GM23338 (cell line): Measurements from ENCODE around the gene HEXB. TPM values are rescaled to one million over a fixed set of nuclear protein-coding genes. Genes with fewer than 3 reads are reported as not detected.

Experiments
- ATAC-seq: fragments of 200-7000 bp; cut with Tn5 transposase; 3 replicates; pipeline ENCODE4 v1.9.1; 2020
- DNase-seq: peaks from one replicate; pipeline ENCODE4 v3.0.0-alpha.2; 2015; ENCODE audit warnings: low spot score
- H2AFZ ChIP-seq: fragments of 200-600 bp; sonication (generic); 2 replicates; pipeline ENCODE4 v1.8.0; 2016; ENCODE audit warnings: antibody characterized with exemption, mild to moderate bottlenecking, moderate library complexity
- H3F3A ChIP-seq: fragments of 200-600 bp; sonication (generic); replicated peaks from 2 replicates; pipeline ENCODE4 v1.8.0; 2017; ENCODE audit warnings: antibody characterized with exemption, mixed run types, low read depth
- H3K27ac ChIP-seq: fragments of 200-600 bp; sonication (generic); 2 replicates; pipeline ENCODE4 v1.6.1; 2016; ENCODE audit warnings: low read depth
- H3K27me3 ChIP-seq: fragments of 200-600 bp; sonication (generic); 2 replicates; pipeline ENCODE4 v1.8.0; 2016; ENCODE audit warnings: mild to moderate bottlenecking, mixed run types, moderate library complexity; ENCODE audit not compliant: insufficient read depth
- H3K36me3 ChIP-seq: fragments of 200-600 bp; sonication (generic); 2 replicates; pipeline ENCODE4 v1.8.0; 2016; ENCODE audit warnings: mild to moderate bottlenecking; ENCODE audit not compliant: insufficient read depth
- H3K4me1 ChIP-seq: fragments of 200-600 bp; sonication (generic); 2 replicates; pipeline ENCODE4 v1.8.0; 2016; ENCODE audit warnings: mild to moderate bottlenecking, moderate library complexity; ENCODE audit not compliant: insufficient read depth
- H3K4me2 ChIP-seq: fragments of 200-600 bp; sonication (generic); 2 replicates; pipeline ENCODE4 v1.7.1; 2017; ENCODE audit warnings: mixed run types
- H3K4me3 ChIP-seq: fragments of 200-600 bp; sonication (generic); 2 replicates; pipeline ENCODE4 v1.6.1; 2016; ENCODE audit warnings: mixed run types
- H3K79me2 ChIP-seq: fragments of 200-600 bp; sonication (generic); replicated peaks from 2 replicates; pipeline ENCODE4 v1.8.0; 2017; ENCODE audit warnings: mild to moderate bottlenecking; ENCODE audit not compliant: insufficient read depth
- H3K9me2 ChIP-seq: fragments of 200-600 bp; sonication (generic); 2 replicates; pipeline ENCODE4 v1.8.0; 2017; ENCODE audit not compliant: insufficient read depth
- H4K20me1 ChIP-seq: fragments of 200-600 bp; sonication (generic); replicated peaks from 2 replicates; pipeline ENCODE4 v1.8.0; 2017; ENCODE audit warnings: mild to moderate bottlenecking; ENCODE audit not compliant: insufficient read depth
- H3K27ac Mint-ChIP-seq: 2 replicates; pipeline ENCODE4 v1.8.0; 2020; ENCODE audit warnings: inconsistent platforms, mild to moderate bottlenecking, moderate library complexity, mixed read lengths
- H3K27me3 Mint-ChIP-seq: 3 replicates; pipeline ENCODE4 v1.8.0; 2022; ENCODE audit warnings: low read depth, mild to moderate bottlenecking, moderate library complexity, mixed read lengths, inconsistent platforms; ENCODE audit not compliant: insufficient read depth, poor library complexity
- H3K36me3 Mint-ChIP-seq: 3 replicates; pipeline ENCODE4 v1.8.0; 2021; ENCODE audit warnings: low read depth, mild to moderate bottlenecking, inconsistent platforms, moderate library complexity, mixed read lengths
- H3K4me1 Mint-ChIP-seq: 3 replicates; pipeline ENCODE4 v1.8.0; 2020; ENCODE audit warnings: mild to moderate bottlenecking, inconsistent platforms, mixed read lengths
- H3K4me3 Mint-ChIP-seq: 3 replicates; pipeline ENCODE4 v1.8.0; 2021; ENCODE audit warnings: moderate library complexity, mild to moderate bottlenecking, inconsistent platforms, mixed read lengths
- H3K9me3 Mint-ChIP-seq: 3 replicates; pipeline ENCODE4 v1.8.0; 2020; ENCODE audit warnings: moderate library complexity, mild to moderate bottlenecking, inconsistent platforms, mixed read lengths
- CREB1 ChIP-seq: fragments of 250-450 bp; sonication (Bioruptor Pico); IDR thresholded peaks from 2 replicates; pipeline ENCODE4 v1.5.0; 2020; ENCODE audit warnings: low read depth, mild to moderate bottlenecking, moderate library complexity
- EZH2 ChIP-seq: fragments of 200-600 bp; sonication (generic); IDR thresholded peaks from one replicate; pipeline ENCODE4 v1.8.0; 2017; ENCODE audit warnings: antibody characterized with exemption, mild to moderate bottlenecking, low read depth; ENCODE audit not compliant: unreplicated experiment
- EZH2phosphoT487 ChIP-seq: fragments of 200-600 bp; sonication (generic); IDR thresholded peaks from one replicate; pipeline ENCODE4 v1.8.1; 2018; ENCODE audit warnings: antibody characterized with exemption; ENCODE audit not compliant: unreplicated experiment
- JUNB ChIP-seq: IDR thresholded peaks from one replicate; pipeline ENCODE4 v1.6.1; 2016; ENCODE audit warnings: antibody characterized with exemption; ENCODE audit not compliant: unreplicated experiment
- STAT1 ChIP-seq: IDR thresholded peaks from one replicate; pipeline ENCODE4 v1.6.1; 2016; ENCODE audit warnings: antibody characterized with exemption; ENCODE audit not compliant: unreplicated experiment
- ZNF114 ChIP-seq: fragments of 250-450 bp; sonication (Bioruptor Pico); IDR thresholded peaks from 2 replicates; pipeline ENCODE4 v1.5.0; 2020; ENCODE audit warnings: mild to moderate bottlenecking, moderate library complexity
- ZNF331 ChIP-seq: fragments of 250-450 bp; sonication (Bioruptor Pico); IDR thresholded peaks from 2 replicates; pipeline ENCODE4 v1.5.0; 2020; ENCODE audit warnings: low read depth, mild to moderate bottlenecking, moderate library complexity
- polyA plus RNA-seq: library from polyadenylated mRNA; unstranded; fragments of >200 nt; fragmentation: Nextera tagmentation; extraction: Ambion mirVana; gene quantifications from 2 replicates; pipeline ENCODE4 v1.2.1, GENCODE V29; 2016
- total RNA-seq: library from RNA; depleted of rRNA; stranded (reverse); fragments of >200 nt; shearing (Covaris generic); gene quantifications from 2 replicates; pipeline ENCODE4 v1.2.3, GENCODE V29; 2014
- TF ChIP-seq, protein P1 (sequence below): IDR thresholded peaks from 2 replicates; pipeline ENCODE4 v1.6.1; 2016; ENCODE audit warnings: antibody characterized with exemption
- TF ChIP-seq, protein P2 (sequence below): IDR thresholded peaks from one replicate; pipeline ENCODE4 v1.6.1; 2018; ENCODE audit warnings: antibody characterized with exemption; ENCODE audit not compliant: unreplicated experiment
- TF ChIP-seq, protein P3 (sequence below), 2 experiments: fragments of 200-600 bp in 1 of 2; sonication (generic) in 1 of 2; conservative IDR thresholded peaks; 2 replicates each; pipeline versions ENCODE4 v1.5.1 to v1.6.1; 2016 to 2017; ENCODE audit warnings: antibody characterized with exemption in 2 of 2, low read depth in 2 of 2, mild to moderate bottlenecking in 2 of 2, moderate library complexity in 1 of 2
- TF ChIP-seq, protein P4 (sequence below): fragments of 250-450 bp; sonication (Bioruptor Pico); IDR thresholded peaks from 2 replicates; pipeline ENCODE4 v1.5.0; 2020; ENCODE audit warnings: mild to moderate bottlenecking, moderate library complexity

Gene HEXB
- total and polyA plus RNA-seq, 2 experiments from 2014 or later: 49.2 to 70.8 TPM

DNA sequence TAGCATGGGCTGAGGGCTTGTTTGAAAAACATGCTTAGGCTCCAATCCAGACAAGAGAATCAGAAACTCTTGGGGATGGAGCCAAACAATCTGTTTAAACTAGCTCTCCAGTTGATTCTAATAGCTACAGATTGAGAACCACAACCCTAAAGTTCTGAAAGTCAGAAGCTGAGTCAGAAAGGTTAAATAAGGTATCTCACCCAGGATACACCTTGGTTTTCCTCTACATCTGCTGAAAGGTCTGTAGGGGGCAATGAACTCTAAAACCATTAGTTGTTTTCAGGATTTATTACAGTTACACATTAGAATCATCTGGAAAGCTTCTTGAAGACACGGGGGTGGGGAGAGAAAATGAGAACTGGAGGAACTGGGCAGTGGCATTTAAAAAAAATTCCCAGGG is 76.2 kb downstream of the HEXB start (continued):
- TF ChIP-seq, protein P1, sequence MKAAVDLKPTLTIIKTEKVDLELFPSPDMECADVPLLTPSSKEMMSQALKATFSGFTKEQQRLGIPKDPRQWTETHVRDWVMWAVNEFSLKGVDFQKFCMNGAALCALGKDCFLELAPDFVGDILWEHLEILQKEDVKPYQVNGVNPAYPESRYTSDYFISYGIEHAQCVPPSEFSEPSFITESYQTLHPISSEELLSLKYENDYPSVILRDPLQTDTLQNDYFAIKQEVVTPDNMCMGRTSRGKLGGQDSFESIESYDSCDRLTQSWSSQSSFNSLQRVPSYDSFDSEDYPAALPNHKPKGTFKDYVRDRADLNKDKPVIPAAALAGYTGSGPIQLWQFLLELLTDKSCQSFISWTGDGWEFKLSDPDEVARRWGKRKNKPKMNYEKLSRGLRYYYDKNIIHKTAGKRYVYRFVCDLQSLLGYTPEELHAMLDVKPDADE: no peak
- TF ChIP-seq EZH2phosphoT487 (no peak), CREB1 (CRISPR knock-in tag) (no peak), EZH2 (no peak), JUNB (no peak)
- TF ChIP-seq, protein P2, sequence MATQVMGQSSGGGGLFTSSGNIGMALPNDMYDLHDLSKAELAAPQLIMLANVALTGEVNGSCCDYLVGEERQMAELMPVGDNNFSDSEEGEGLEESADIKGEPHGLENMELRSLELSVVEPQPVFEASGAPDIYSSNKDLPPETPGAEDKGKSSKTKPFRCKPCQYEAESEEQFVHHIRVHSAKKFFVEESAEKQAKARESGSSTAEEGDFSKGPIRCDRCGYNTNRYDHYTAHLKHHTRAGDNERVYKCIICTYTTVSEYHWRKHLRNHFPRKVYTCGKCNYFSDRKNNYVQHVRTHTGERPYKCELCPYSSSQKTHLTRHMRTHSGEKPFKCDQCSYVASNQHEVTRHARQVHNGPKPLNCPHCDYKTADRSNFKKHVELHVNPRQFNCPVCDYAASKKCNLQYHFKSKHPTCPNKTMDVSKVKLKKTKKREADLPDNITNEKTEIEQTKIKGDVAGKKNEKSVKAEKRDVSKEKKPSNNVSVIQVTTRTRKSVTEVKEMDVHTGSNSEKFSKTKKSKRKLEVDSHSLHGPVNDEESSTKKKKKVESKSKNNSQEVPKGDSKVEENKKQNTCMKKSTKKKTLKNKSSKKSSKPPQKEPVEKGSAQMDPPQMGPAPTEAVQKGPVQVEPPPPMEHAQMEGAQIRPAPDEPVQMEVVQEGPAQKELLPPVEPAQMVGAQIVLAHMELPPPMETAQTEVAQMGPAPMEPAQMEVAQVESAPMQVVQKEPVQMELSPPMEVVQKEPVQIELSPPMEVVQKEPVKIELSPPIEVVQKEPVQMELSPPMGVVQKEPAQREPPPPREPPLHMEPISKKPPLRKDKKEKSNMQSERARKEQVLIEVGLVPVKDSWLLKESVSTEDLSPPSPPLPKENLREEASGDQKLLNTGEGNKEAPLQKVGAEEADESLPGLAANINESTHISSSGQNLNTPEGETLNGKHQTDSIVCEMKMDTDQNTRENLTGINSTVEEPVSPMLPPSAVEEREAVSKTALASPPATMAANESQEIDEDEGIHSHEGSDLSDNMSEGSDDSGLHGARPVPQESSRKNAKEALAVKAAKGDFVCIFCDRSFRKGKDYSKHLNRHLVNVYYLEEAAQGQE: no peak

DNA sequence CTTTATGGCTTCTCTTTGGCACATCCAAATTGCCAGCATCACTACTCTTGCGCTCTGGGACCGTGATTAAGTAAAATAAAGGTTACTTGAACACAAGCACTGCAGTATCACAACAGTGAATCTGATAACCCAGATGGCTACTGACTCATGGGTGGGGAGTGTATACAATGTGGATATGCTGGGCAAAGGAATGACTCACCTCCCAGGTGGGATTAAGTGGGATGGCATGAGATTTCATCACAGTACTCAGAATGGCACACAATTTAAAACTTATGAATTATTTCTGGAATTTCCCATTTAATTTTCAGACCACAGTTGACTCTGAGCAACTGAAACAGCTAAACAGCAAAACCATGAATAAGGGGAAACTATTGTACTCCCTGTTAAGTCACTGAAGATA is 77.6 kb downstream of the HEXB start:
- no peak overlapping the region for H3K4me2 ChIP-seq
- H3K9me2 ChIP-seq: no peaks in the 10 kb centered on the region
- no peaks in the 10 kb centered on the region; the same call in 1 of the 2 replicates for H3K4me1 ChIP-seq
- Mint-ChIP-seq H3K36me3 (peaks cover 24% of the 10 kb centered on the region), H3K9me3 (no peaks in the 10 kb centered on the region), H3K4me3 (no peak overlapping the region), H3K27me3 (no peaks in the 10 kb centered on the region), H3K4me1 (peaks cover 5% of the 10 kb centered on the region), H3K27ac (no peak overlapping the region)
- ATAC-seq (no peak), DNase-seq (no peak)
- no peak overlapping the region for H3K4me3 ChIP-seq
- H3F3A ChIP-seq: peaks cover 5% of the 10 kb centered on the region
- 0 out of 2 replicates have a peak, but pooled peaks cover 2% of the 10 kb centered on the region for H4K20me1 ChIP-seq
- no peak overlapping the region for H3K27ac ChIP-seq
- H3K79me2 ChIP-seq: peaks cover 46% of the 10 kb centered on the region
- TF ChIP-seq JUNB (no peak), EZH2 (no peak), ZNF331 (no peak), CREB1 (CRISPR knock-in tag) (no peak), STAT1 (no peak), ZNF114 (no peak)
- TF ChIP-seq, protein P3, sequence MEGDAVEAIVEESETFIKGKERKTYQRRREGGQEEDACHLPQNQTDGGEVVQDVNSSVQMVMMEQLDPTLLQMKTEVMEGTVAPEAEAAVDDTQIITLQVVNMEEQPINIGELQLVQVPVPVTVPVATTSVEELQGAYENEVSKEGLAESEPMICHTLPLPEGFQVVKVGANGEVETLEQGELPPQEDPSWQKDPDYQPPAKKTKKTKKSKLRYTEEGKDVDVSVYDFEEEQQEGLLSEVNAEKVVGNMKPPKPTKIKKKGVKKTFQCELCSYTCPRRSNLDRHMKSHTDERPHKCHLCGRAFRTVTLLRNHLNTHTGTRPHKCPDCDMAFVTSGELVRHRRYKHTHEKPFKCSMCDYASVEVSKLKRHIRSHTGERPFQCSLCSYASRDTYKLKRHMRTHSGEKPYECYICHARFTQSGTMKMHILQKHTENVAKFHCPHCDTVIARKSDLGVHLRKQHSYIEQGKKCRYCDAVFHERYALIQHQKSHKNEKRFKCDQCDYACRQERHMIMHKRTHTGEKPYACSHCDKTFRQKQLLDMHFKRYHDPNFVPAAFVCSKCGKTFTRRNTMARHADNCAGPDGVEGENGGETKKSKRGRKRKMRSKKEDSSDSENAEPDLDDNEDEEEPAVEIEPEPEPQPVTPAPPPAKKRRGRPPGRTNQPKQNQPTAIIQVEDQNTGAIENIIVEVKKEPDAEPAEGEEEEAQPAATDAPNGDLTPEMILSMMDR (conservative IDR thresholded peaks at IDR 0.05; ENCODE audit: low read depth in 2 of 2): no peak
- TF ChIP-seq, protein P4, sequence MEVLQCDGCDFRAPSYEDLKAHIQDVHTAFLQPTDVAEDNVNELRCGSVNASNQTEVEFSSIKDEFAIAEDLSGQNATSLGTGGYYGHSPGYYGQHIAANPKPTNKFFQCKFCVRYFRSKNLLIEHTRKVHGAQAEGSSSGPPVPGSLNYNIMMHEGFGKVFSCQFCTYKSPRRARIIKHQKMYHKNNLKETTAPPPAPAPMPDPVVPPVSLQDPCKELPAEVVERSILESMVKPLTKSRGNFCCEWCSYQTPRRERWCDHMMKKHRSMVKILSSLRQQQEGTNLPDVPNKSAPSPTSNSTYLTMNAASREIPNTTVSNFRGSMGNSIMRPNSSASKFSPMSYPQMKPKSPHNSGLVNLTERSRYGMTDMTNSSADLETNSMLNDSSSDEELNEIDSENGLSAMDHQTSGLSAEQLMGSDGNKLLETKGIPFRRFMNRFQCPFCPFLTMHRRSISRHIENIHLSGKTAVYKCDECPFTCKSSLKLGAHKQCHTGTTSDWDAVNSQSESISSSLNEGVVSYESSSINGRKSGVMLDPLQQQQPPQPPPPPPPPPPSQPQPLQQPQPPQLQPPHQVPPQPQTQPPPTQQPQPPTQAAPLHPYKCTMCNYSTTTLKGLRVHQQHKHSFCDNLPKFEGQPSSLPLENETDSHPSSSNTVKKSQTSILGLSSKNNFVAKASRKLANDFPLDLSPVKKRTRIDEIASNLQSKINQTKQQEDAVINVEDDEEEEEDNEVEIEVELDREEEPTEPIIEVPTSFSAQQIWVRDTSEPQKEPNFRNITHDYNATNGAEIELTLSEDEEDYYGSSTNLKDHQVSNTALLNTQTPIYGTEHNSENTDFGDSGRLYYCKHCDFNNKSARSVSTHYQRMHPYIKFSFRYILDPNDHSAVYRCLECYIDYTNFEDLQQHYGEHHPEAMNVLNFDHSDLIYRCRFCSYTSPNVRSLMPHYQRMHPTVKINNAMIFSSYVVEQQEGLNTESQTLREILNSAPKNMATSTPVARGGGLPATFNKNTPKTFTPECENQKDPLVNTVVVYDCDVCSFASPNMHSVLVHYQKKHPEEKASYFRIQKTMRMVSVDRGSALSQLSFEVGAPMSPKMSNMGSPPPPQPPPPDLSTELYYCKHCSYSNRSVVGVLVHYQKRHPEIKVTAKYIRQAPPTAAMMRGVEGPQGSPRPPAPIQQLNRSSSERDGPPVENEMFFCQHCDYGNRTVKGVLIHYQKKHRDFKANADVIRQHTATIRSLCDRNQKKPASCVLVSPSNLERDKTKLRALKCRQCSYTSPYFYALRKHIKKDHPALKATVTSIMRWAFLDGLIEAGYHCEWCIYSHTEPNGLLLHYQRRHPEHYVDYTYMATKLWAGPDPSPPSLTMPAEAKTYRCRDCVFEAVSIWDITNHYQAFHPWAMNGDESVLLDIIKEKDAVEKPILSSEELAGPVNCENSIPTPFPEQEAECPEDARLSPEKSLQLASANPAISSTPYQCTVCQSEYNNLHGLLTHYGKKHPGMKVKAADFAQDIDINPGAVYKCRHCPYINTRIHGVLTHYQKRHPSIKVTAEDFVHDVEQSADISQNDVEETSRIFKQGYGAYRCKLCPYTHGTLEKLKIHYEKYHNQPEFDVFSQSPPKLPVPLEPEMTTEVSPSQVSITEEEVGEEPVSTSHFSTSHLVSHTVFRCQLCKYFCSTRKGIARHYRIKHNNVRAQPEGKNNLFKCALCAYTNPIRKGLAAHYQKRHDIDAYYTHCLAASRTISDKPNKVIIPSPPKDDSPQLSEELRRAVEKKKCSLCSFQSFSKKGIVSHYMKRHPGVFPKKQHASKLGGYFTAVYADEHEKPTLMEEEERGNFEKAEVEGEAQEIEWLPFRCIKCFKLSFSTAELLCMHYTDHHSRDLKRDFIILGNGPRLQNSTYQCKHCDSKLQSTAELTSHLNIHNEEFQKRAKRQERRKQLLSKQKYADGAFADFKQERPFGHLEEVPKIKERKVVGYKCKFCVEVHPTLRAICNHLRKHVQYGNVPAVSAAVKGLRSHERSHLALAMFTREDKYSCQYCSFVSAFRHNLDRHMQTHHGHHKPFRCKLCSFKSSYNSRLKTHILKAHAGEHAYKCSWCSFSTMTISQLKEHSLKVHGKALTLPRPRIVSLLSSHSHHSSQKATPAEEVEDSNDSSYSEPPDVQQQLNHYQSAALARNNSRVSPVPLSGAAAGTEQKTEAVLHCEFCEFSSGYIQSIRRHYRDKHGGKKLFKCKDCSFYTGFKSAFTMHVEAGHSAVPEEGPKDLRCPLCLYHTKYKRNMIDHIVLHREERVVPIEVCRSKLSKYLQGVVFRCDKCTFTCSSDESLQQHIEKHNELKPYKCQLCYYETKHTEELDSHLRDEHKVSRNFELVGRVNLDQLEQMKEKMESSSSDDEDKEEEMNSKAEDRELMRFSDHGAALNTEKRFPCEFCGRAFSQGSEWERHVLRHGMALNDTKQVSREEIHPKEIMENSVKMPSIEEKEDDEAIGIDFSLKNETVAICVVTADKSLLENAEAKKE (CRISPR knock-in tag): no peak
- H2AFZ ChIP-seq: no peak overlapping the region
- no peaks in the 10 kb centered on the region for H3K27me3 ChIP-seq
- H3K36me3 ChIP-seq: peaks cover 25% of the 10 kb centered on the region; the same call in 1 of the 2 replicates
